ENCODE measurements around the gene ZXDC. TPM values are rescaled to one million over a fixed set of nuclear protein-coding genes. Genes with fewer than 3 reads are reported as not detected.

ZXDC gene
- total RNA-seq, 1 experiment from 2014 or later = 37.2 TPM

DNA sequence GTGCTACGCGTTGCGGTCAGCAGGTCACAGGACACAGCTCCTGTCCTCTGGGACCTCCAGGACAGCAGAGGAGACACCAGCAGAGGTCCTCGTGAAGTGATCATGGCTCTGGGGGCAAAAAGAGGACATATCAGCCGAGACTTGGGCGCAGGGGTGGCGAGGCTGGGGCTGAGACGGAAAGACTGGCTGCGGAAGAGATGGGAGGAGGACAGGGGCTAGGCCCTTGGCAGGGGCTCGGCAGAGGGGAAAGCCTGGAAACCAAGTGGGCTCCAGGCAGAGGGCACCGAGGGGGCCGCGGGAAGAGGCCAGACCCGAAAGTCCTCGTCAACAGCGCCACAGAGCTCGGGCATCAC lies 85.9 kb downstream of the ZXDC start:
- Mint-ChIP-seq H3K27me3 (ENCODE audit: insufficient read depth, unreplicated experiment) (peaks cover 7% of the 10 kb centered on the region), H3K9me3 (ENCODE audit: unreplicated experiment) (no peaks in the 10 kb centered on the region), H3K36me3 (ENCODE audit: insufficient read depth, unreplicated experiment) (no peaks in the 10 kb centered on the region), H3K4me3 (ENCODE audit: unreplicated experiment) (peak overlapping the region; percentile 64), H3K4me1 (ENCODE audit: insufficient read depth, unreplicated experiment) (peaks cover 7% of the 10 kb centered on the region), H3K27ac (ENCODE audit: low read depth, unreplicated experiment) (peak overlapping the region; percentile 71)
- intact Hi-C loops (cut with micrococcal nuclease) = loop anchor here (1.0 to 10.0 kb wide), 4 partner anchors 143 to 465 kb away; no protein-coding TSS in a partner anchor
- DNase-seq (ENCODE audit: unreplicated experiment) = no peak
- ChIA-PET CTCF (interaction anchor here (0.6 to 6.8 kb wide), 15 partner anchors 21 to 459 kb away, joined by 3 to 88 read pairs (median 3); no protein-coding TSS in a partner anchor), POLR2A (interaction anchor here (1.1 kb wide), 1 partner anchor 120 kb away, joined by 4 read pairs; no protein-coding TSS in a partner anchor)
- BruUV-seq (replicated peaks) = no TSS peak
- TF ChIP-seq, protein P1, sequence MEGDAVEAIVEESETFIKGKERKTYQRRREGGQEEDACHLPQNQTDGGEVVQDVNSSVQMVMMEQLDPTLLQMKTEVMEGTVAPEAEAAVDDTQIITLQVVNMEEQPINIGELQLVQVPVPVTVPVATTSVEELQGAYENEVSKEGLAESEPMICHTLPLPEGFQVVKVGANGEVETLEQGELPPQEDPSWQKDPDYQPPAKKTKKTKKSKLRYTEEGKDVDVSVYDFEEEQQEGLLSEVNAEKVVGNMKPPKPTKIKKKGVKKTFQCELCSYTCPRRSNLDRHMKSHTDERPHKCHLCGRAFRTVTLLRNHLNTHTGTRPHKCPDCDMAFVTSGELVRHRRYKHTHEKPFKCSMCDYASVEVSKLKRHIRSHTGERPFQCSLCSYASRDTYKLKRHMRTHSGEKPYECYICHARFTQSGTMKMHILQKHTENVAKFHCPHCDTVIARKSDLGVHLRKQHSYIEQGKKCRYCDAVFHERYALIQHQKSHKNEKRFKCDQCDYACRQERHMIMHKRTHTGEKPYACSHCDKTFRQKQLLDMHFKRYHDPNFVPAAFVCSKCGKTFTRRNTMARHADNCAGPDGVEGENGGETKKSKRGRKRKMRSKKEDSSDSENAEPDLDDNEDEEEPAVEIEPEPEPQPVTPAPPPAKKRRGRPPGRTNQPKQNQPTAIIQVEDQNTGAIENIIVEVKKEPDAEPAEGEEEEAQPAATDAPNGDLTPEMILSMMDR (IDR thresholded peaks at IDR 0.05; ENCODE audit: unreplicated experiment) = no peak

DNA sequence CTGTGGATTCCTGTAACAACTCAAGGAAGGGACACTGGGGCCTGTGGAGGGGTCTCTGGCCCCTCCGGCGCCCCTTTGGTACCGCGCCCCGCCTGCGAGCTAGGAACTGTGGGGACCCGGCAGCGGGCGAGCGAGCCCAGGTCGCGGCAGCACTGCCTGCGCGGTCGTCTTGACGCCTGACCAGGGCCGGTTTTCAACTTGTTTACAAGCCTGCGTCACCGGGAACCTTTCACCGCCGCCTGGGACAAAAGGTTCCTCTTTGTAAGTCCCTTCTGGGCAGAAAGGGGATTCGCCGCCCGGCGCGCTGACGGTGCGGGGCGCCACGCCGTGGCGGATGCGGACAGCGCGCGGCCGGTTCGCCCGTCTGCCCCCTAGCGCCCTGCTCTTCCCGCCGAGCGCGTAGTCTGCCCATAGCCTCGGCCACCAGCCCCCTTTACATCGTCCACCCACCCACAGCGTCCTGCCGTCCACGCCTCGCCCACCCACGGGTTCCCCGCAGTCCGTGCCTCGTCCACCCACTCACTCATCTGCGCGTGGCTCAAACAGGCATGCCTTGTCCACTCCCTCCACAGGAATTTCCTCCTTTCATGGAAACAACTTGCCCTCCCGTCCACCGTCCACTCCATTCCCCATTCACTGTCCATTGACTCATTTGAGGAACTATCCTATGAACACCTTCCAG lies 86.4 kb downstream of the ZXDC start:
- BruUV-seq (replicated peaks) = no TSS peak
- intact Hi-C loops (cut with micrococcal nuclease) = loop anchor here (1.0 to 10.0 kb wide), 4 partner anchors 143 to 464 kb away; no protein-coding TSS in a partner anchor
- ChIA-PET POLR2A (interaction anchor here (0.7 to 1.2 kb wide), 3 partner anchors 9 to 196 kb away, joined by 3 to 4 read pairs (median 3); no protein-coding TSS in a partner anchor), CTCF (interaction anchor here (0.5 to 6.8 kb wide), 27 partner anchors 9 to 1115 kb away, joined by 3 to 88 read pairs (median 3); no protein-coding TSS in a partner anchor)
- peak; percentile 82 for DNase-seq (ENCODE audit: unreplicated experiment)
- Mint-ChIP-seq H3K27ac (ENCODE audit: low read depth, unreplicated experiment) (peak overlapping the region; percentile 71), H3K4me1 (ENCODE audit: insufficient read depth, unreplicated experiment) (peaks cover 7% of the 10 kb centered on the region), H3K9me3 (ENCODE audit: unreplicated experiment) (no peaks in the 10 kb centered on the region), H3K36me3 (ENCODE audit: insufficient read depth, unreplicated experiment) (no peaks in the 10 kb centered on the region), H3K4me3 (ENCODE audit: unreplicated experiment) (peak overlapping the region; percentile 64), H3K27me3 (ENCODE audit: insufficient read depth, unreplicated experiment) (peaks cover 7% of the 10 kb centered on the region)
- TF ChIP-seq, protein P1 (IDR thresholded peaks at IDR 0.05; ENCODE audit: unreplicated experiment) = peak; percentile 98

Other genes with a start within 250 kb of the ZXDC start
- 5.3 and 8.3 TPM in 2 replicates for gene KLF15, start 118.5 kb downstream of the ZXDC start, total RNA-seq (2022)
- gene CFAP100, start 81.0 kb downstream of the ZXDC start, total RNA-seq (2022) = not detected in 2 replicates
- not detected in 2 replicates for gene UROC1, start 41.9 kb upstream of the ZXDC start, total RNA-seq (2022)
- gene CHST13, start 48.3 kb upstream of the ZXDC start, total RNA-seq (2022) = not detected in 2 replicates
- gene C3orf22, start 83.0 kb upstream of the ZXDC start, total RNA-seq (2022) = not detected in 2 replicates
- gene TXNRD3, start 179.2 kb upstream of the ZXDC start, total RNA-seq (2022) = 10.0 and 12.9 TPM in 2 replicates
- 28.7 and 29.6 TPM in 2 replicates for gene CHCHD6, start 228.3 kb upstream of the ZXDC start, total RNA-seq (2022)

All from MCF 10A (cell line).